GM21423 (cell line): ENCODE data around the gene PDIA3.
"Not testable (repeated sequence)": the region's sequence is repeated elsewhere in the genome, so short reads cannot be mapped to it uniquely, and the experiment has no call there.

Source experiments
- ATAC-seq: cut with Tn5 transposase; IDR thresholded peaks from one replicate; pipeline ENCODE4 v1.9.1; 2021; ENCODE audit warnings: mild to moderate bottlenecking, moderate library complexity; ENCODE audit not compliant: unreplicated experiment

Gene PDIA3

GRCh38 chr15:43808960-43809678 is 62.9 kb downstream of the PDIA3 start:
- ATAC-seq = peak; percentile 59

- not testable (repeated sequence) for ATAC-seq
These were observed 68.8 kb downstream of the PDIA3 start for GRCh38 chr15:43815064-43815463.

- no peak for ATAC-seq
These were observed 75.3 kb downstream of the PDIA3 start for GRCh38 chr15:43821505-43821904.
